ENCODE results near the gene PCSK2.

- TF ChIP-seq CTCF (IDR thresholded peaks at IDR 0.05; ENCODE audit: poor library complexity, severe bottlenecking) (no peak), REST (IDR thresholded peaks at IDR 0.05; ENCODE audit: borderline replicate concordance) (no peak), POLR2AphosphoS5 (IDR thresholded peaks at IDR 0.05) (no peak), TAF1 (IDR thresholded peaks at IDR 0.05; ENCODE audit: low read depth) (no peak), MXI1 (conservative IDR thresholded peaks at IDR 0.05; ENCODE audit: poor library complexity, severe bottlenecking) (no peak), EZH2 (IDR thresholded peaks at IDR 0.05; ENCODE audit: borderline replicate concordance, insufficient read depth, low read length, poor library complexity, severe bottlenecking) (no peak), EP300 (conservative IDR thresholded peaks at IDR 0.05; ENCODE audit: poor library complexity, severe bottlenecking) (no peak), RAD21 (conservative IDR thresholded peaks at IDR 0.05) (no peak)
Measured at GRCh38 chr20:17470521-17470920, 243.7 kb downstream of the PCSK2 start.
